SK-N-SH (cell line): ENCODE measurements around the gene EIF1AD. TPM values are rescaled to one million over a fixed set of nuclear protein-coding genes. Genes with fewer than 3 reads are reported as not detected.
"Not testable (repeated sequence)": the region's sequence is repeated elsewhere in the genome, so short reads cannot be mapped to it uniquely, and the experiment has no call there.

Experiments
- CTCF ChIA-PET: fragments of 300-600, 350-600 bp; formaldehyde crosslinking; extraction: SDS; loops from one replicate; lab custom pipeline; 2021; lab: Yijun Ruan, JAX
- POLR2A ChIA-PET: fragments of 350-600 bp; sonication (Branson Sonifier 250); formaldehyde crosslinking; extraction: SDS; loops from one replicate; lab custom pipeline; 2020; ENCODE audit warnings: antibody characterized with exemption, inconsistent platforms; lab: Yijun Ruan, JAX
- DNase-seq: peaks from one replicate; pipeline ENCODE4 v3.0.0; 2012
- H2AFZ ChIP-seq: fragments of 200-600 bp; sonication (generic); 2 replicates; pipeline ENCODE4 v1.8.1; 2016; ENCODE audit warnings: antibody characterized with exemption, mild to moderate bottlenecking, low read depth
- H3F3A ChIP-seq: fragments of 200-600 bp; sonication (generic); replicated peaks from 2 replicates; pipeline ENCODE3; 2016; ENCODE audit warnings: antibody characterized with exemption, mild to moderate bottlenecking; ENCODE audit not compliant: insufficient read depth
- H3K27ac ChIP-seq, 2 experiments: fragments of 200-500 bp in 1 of 2; fragments of 200-600 bp in 1 of 2; sonication (Bioruptor generic) in 1 of 2; sonication (generic), shearing (Covaris generic) in 1 of 2; 2 replicates each; pipeline versions ENCODE4 v1.5.1 to v1.6.1; 2014 to 2016; ENCODE audit warnings: low read depth in 2 of 2, inconsistent platforms in 1 of 2, low read length in 1 of 2, mild to moderate bottlenecking in 1 of 2, mixed read lengths in 1 of 2
- H3K27me3 ChIP-seq: fragments of 200-600 bp; sonication (generic), shearing (Covaris generic); 2 replicates; pipeline ENCODE4 v1.6.1; 2016; ENCODE audit warnings: mixed run types; ENCODE audit not compliant: insufficient read depth
- H3K36me3 ChIP-seq, 2 experiments: fragments of 200-500 bp in 1 of 2; fragments of 200-600 bp in 1 of 2; sonication (Bioruptor generic) in 1 of 2; sonication (generic) in 1 of 2; replicated peaks in 1 of 2; 2 replicates each; pipeline versions ENCODE3 to v1.5.1; 2014 to 2016; ENCODE audit warnings: low read length in 1 of 2, mild to moderate bottlenecking in 1 of 2; ENCODE audit not compliant: insufficient read depth in 2 of 2, control insufficient read depth in 1 of 2
- H3K4me1 ChIP-seq, 2 experiments: fragments of 200-500 bp in 1 of 2; fragments of 200-600 bp in 1 of 2; sonication (Bioruptor generic) in 1 of 2; sonication (generic), shearing (Covaris generic) in 1 of 2; 2 replicates each; pipeline versions ENCODE4 v1.5.1 to v1.6.1; 2014 to 2016; ENCODE audit warnings: low read depth in 1 of 2, low read length in 1 of 2, mixed run types in 1 of 2; ENCODE audit not compliant: insufficient read depth in 2 of 2, control insufficient read depth in 1 of 2
- H3K4me2 ChIP-seq: fragments of 200-600 bp; sonication (generic), shearing (Covaris generic); 2 replicates; pipeline ENCODE4 v1.6.1; 2017; ENCODE audit warnings: mixed run types
- H3K4me3 ChIP-seq, 2 experiments: fragments of 200-500 bp in 1 of 2; fragments of 200-600 bp in 1 of 2; sonication (Bioruptor generic) in 1 of 2; sonication (generic), shearing (Covaris generic) in 1 of 2; 2 replicates each; pipeline versions ENCODE4 v1.5.1 to v1.8.1; 2014 to 2016; ENCODE audit warnings: low read depth in 2 of 2, inconsistent platforms in 1 of 2, low read length in 1 of 2, mild to moderate bottlenecking in 1 of 2, mixed read lengths in 1 of 2, moderate library complexity in 1 of 2
- H3K79me2 ChIP-seq: fragments of 200-600 bp; sonication (generic); 2 replicates; pipeline ENCODE4 v1.8.1; 2017; ENCODE audit warnings: mild to moderate bottlenecking; ENCODE audit not compliant: insufficient read depth
- H3K9ac ChIP-seq: fragments of 200-600 bp; sonication (generic); 2 replicates; pipeline ENCODE4 v1.6.1; 2017; ENCODE audit warnings: mixed run types
- H3K9me2 ChIP-seq: fragments of 200-600 bp; sonication (generic); 2 replicates; pipeline ENCODE4 v1.6.1; 2017; ENCODE audit warnings: mixed run types
- H3K9me3 ChIP-seq: fragments of 200-600 bp; sonication (generic); 2 replicates; pipeline ENCODE4 v1.6.1; 2017; ENCODE audit warnings: mixed run types, mild to moderate bottlenecking, moderate library complexity
- H4K20me1 ChIP-seq: fragments of 200-600 bp; sonication (generic); 2 replicates; pipeline ENCODE4 v1.6.1; 2017; ENCODE audit warnings: mild to moderate bottlenecking, mixed run types; ENCODE audit not compliant: insufficient read depth
- CTCF ChIP-seq: fragments of 200-600 bp; sonication (generic); IDR thresholded peaks from 2 replicates; pipeline ENCODE4 v1.6.1; 2017; ENCODE audit warnings: antibody characterized with exemption, mild to moderate bottlenecking, moderate library complexity
- ELF1 ChIP-seq: IDR thresholded peaks from 2 replicates; pipeline ENCODE4 v1.4.0; 2012
- EP300 ChIP-seq, 2 experiments: IDR thresholded peaks; 2 replicates each; pipeline versions ENCODE4 v1.4.0 to v1.6.1; 2012; ENCODE audit warnings: borderline replicate concordance in 1 of 2, low read depth in 1 of 2, low read length in 1 of 2
- FOXM1 ChIP-seq: IDR thresholded peaks from 2 replicates; pipeline ENCODE4 v1.4.0; 2012; ENCODE audit warnings: low read depth, mild to moderate bottlenecking
- GATA2 ChIP-seq: sonication (generic); formaldehyde crosslinking; IDR thresholded peaks from 2 replicates; pipeline ENCODE4 v1.5.0; 2020; ENCODE audit warnings: mild to moderate bottlenecking, missing genetic modification reagents
- JUND ChIP-seq: IDR thresholded peaks from 2 replicates; pipeline ENCODE4 v1.4.0; 2012
- POLR2AphosphoS5 ChIP-seq: IDR thresholded peaks from 2 replicates; pipeline ENCODE4 v1.6.1; 2012; ENCODE audit warnings: low read depth, low read length
- RCOR1 ChIP-seq: fragments of 150-350 bp; IDR thresholded peaks from 2 replicates; pipeline ENCODE4 v1.6.1; 2017; ENCODE audit warnings: antibody characterized with exemption, low read length
- RXRA ChIP-seq: IDR thresholded peaks from 2 replicates; pipeline ENCODE4 v1.4.0; 2012; ENCODE audit warnings: low read depth, mild to moderate bottlenecking, borderline replicate concordance
- SIN3A ChIP-seq: IDR thresholded peaks from 2 replicates; pipeline ENCODE4 v1.6.1; 2012; ENCODE audit warnings: low read depth, mild to moderate bottlenecking, low read length, moderate library complexity, borderline replicate concordance
- SMC3 ChIP-seq: IDR thresholded peaks from 2 replicates; pipeline ENCODE4 v1.6.1; 2012; ENCODE audit warnings: low read depth, low read length, improper control_type of control experiment
- WGBS: methylation state at CpG from one replicate; pipeline ENCODE4 v1.1.6; 2017; ENCODE audit warnings: low lambda C conversion rate; 5-methylcytosine and 5-hydroxymethylcytosine counted together
- polyA plus RNA-seq, 3 experiments: library from polyadenylated mRNA; depleted of rRNA; stranded (reverse); fragments of >200 nt; gene quantifications; 2 replicates each; pipeline ENCODE4 v1.2.3, GENCODE V29; 2012
- TF ChIP-seq, protein P1 (sequence below): IDR thresholded peaks from 2 replicates; pipeline ENCODE4 v1.4.0; 2012; ENCODE audit warnings: low read depth, borderline replicate concordance
- TF ChIP-seq, protein P2 (sequence below): IDR thresholded peaks from 2 replicates; pipeline ENCODE4 v1.4.0; 2012; ENCODE audit warnings: low read depth
- TF ChIP-seq, protein P3 (sequence below): fragments of 150-350 bp; IDR thresholded peaks from 2 replicates; pipeline ENCODE4 v1.6.1; 2016; ENCODE audit warnings: mild to moderate bottlenecking, low read depth, low read length
- TF ChIP-seq, protein P4 (sequence below): IDR thresholded peaks from 2 replicates; pipeline ENCODE4 v1.4.0; 2012; ENCODE audit warnings: low read depth, borderline replicate concordance

EIF1AD gene
- polyA plus RNA-seq, 1 of the 3 experiments (the other 2 are of a cell fraction) = 28.9 TPM

- no peak for TF ChIP-seq GATA2
- TF ChIP-seq CTCF = no peak
- no peak for TF ChIP-seq RCOR1
- no peak for TF ChIP-seq SIN3A
Measured at GRCh38 chr11:66032957-66033735, 31.2 kb upstream of the EIF1AD start (continued).

GRCh38 chr11:66026017-66026529 lies 24.1 kb upstream of the EIF1AD start, which contains the start of gene CATSPER1:
Gene CATSPER1 (minus strand): TSS chr11:66026479. CDS start chr11:66026379, 100 bp downstream.
- CTCF ChIA-PET = interaction anchor here (0.6 to 1.8 kb wide), 3 partner anchors 10 to 233 kb away, joined by 3 to 4 read pairs (median 3); no protein-coding TSS in a partner anchor
- H3K27ac ChIP-seq = no peak within 1 kb of the TSS
- no peak for TF ChIP-seq CTCF
- TF ChIP-seq JUND = no peak
- TF ChIP-seq, protein P1, sequence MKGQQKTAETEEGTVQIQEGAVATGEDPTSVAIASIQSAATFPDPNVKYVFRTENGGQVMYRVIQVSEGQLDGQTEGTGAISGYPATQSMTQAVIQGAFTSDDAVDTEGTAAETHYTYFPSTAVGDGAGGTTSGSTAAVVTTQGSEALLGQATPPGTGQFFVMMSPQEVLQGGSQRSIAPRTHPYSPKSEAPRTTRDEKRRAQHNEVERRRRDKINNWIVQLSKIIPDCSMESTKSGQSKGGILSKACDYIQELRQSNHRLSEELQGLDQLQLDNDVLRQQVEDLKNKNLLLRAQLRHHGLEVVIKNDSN = no peak
- no peak for TF ChIP-seq POLR2AphosphoS5
- TF ChIP-seq SMC3 = no peak
- TF ChIP-seq, protein P2, sequence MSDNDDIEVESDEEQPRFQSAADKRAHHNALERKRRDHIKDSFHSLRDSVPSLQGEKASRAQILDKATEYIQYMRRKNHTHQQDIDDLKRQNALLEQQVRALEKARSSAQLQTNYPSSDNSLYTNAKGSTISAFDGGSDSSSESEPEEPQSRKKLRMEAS = no peak
- TF ChIP-seq SIN3A = no peak
- TF ChIP-seq RXRA = no peak
- TF ChIP-seq, protein P3, sequence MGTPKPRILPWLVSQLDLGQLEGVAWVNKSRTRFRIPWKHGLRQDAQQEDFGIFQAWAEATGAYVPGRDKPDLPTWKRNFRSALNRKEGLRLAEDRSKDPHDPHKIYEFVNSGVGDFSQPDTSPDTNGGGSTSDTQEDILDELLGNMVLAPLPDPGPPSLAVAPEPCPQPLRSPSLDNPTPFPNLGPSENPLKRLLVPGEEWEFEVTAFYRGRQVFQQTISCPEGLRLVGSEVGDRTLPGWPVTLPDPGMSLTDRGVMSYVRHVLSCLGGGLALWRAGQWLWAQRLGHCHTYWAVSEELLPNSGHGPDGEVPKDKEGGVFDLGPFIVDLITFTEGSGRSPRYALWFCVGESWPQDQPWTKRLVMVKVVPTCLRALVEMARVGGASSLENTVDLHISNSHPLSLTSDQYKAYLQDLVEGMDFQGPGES = no peak
- TF ChIP-seq FOXM1 = no peak
- TF ChIP-seq, protein P4, sequence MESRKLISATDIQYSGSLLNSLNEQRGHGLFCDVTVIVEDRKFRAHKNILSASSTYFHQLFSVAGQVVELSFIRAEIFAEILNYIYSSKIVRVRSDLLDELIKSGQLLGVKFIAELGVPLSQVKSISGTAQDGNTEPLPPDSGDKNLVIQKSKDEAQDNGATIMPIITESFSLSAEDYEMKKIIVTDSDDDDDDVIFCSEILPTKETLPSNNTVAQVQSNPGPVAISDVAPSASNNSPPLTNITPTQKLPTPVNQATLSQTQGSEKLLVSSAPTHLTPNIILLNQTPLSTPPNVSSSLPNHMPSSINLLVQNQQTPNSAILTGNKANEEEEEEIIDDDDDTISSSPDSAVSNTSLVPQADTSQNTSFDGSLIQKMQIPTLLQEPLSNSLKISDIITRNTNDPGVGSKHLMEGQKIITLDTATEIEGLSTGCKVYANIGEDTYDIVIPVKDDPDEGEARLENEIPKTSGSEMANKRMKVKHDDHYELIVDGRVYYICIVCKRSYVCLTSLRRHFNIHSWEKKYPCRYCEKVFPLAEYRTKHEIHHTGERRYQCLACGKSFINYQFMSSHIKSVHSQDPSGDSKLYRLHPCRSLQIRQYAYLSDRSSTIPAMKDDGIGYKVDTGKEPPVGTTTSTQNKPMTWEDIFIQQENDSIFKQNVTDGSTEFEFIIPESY = no peak
- TF ChIP-seq ELF1 = no peak
- TF ChIP-seq EP300 (IDR thresholded peaks at IDR 0.05; ENCODE audit: borderline replicate concordance in 1 of 2, low read depth in 1 of 2, low read length in 1 of 2) = no peak
- no peaks in the 10 kb centered on the region for H3K9me2 ChIP-seq
- H4K20me1 ChIP-seq = no peaks in the 10 kb centered on the region
- H3K4me2 ChIP-seq = no peak within 1 kb of the TSS
- H3K9me3 ChIP-seq = no peaks in the 10 kb centered on the region
- H3K79me2 ChIP-seq = peaks cover 7% of the 10 kb centered on the region; the same call in 1 of the 2 replicates
- H3K4me1 ChIP-seq = peaks cover 3 to 13% of the 10 kb centered on the region in 2 experiments; a peak in 3 of 4 replicates
- 89% methylated on average over 12 of the region's 18 CpGs for WGBS
- peaks cover 4% of the 10 kb centered on the region for H3F3A ChIP-seq
- DNase-seq = no peak
- no peaks in the 10 kb centered on the region for H3K27me3 ChIP-seq
- POLR2A ChIA-PET = no interaction called here
- no peak within 1 kb of the TSS for H3K4me3 ChIP-seq
- H3K36me3 ChIP-seq = no peaks in the 10 kb centered on the region
- no peak within 1 kb of the TSS for H3K9ac ChIP-seq
- H2AFZ ChIP-seq = no peak within 1 kb of the TSS

- not testable (repeated sequence) for H3K4me2 ChIP-seq, H3F3A ChIP-seq, H3K9me2 ChIP-seq, H3K4me3 ChIP-seq, H3K36me3 ChIP-seq, H3K9me3 ChIP-seq, H3K27me3 ChIP-seq, DNase-seq, H3K27ac ChIP-seq, H4K20me1 ChIP-seq, H2AFZ ChIP-seq, H3K9ac ChIP-seq
- ChIA-PET CTCF (interaction anchor here (0.9 to 3.2 kb wide), 24 partner anchors 8 to 397 kb away, joined by 3 to 55 read pairs (median 8); partner anchors contain the start of genes BANF1, CCDC85B, CST6 and EIF1AD), POLR2A (interaction anchor here (1.4 kb wide), 1 partner anchor 22 kb away, joined by 7 read pairs; no protein-coding TSS in a partner anchor)
- Histone ChIP-seq H3K4me1 (peaks cover 3 to 21% of the 10 kb centered on the region in 2 experiments; a peak in 3 of 4 replicates), H3K79me2 (peaks cover 30% of the 10 kb centered on the region; the same call in 1 of the 2 replicates)
- WGBS = 69% methylated on average over 5 of the region's 5 CpGs
Measured at GRCh38 chr11:66023186-66023440, 21.2 kb upstream of the EIF1AD start.
